Measurements from ENCODE around the gene TAF9. TPM values are rescaled to one million over a fixed set of nuclear protein-coding genes. Genes with fewer than 3 reads are reported as not detected.
"Not testable (repeated sequence)": the region's sequence is repeated elsewhere in the genome, so short reads cannot be mapped to it uniquely, and the experiment has no call there.

TAF9 gene
- total RNA-seq, 1 donor from 2014 or later, result 38.7 TPM

- no peak for DNase-seq
- no peak for ATAC-seq
- intact Hi-C loops (cut with micrococcal nuclease), result no loop called here
Measured at GRCh38 chr5:69343083-69343482, 26.2 kb downstream of the TAF9 start.

GRCh38 chr5:69341520-69342161 is 27.7 kb downstream of the TAF9 start:
- DNase-seq, result no peak
- intact Hi-C loops (cut with micrococcal nuclease), result no loop called here
- ATAC-seq, result no peak

- DNase-seq, result no peak
- intact Hi-C loops (cut with micrococcal nuclease), result no loop called here
Measured at GRCh38 chr5:69335341-69335935, 33.9 kb downstream of the TAF9 start.

GRCh38 chr5:69334793-69335268 is 34.5 kb downstream of the TAF9 start:
- DNase-seq (peak; percentile 94), ATAC-seq (peak; percentile 89)
- intact Hi-C loops (cut with micrococcal nuclease), result loop anchor here (5.0 kb wide), 1 partner anchor 293 kb away; no protein-coding TSS in a partner anchor

More at GRCh38 chr5:69335341-69335935, 33.9 kb downstream of the TAF9 start:
- no peak for ATAC-seq

GRCh38 chr5:69333668-69334315 is 35.5 kb downstream of the TAF9 start:
- peak; percentile 59 for ATAC-seq
- intact Hi-C loops (cut with micrococcal nuclease), result loop anchor here (5.0 kb wide), 1 partner anchor 291 kb away; no protein-coding TSS in a partner anchor
- not testable (repeated sequence) for DNase-seq

GRCh38 chr5:69331528-69332445 is 37.5 kb downstream of the TAF9 start:
- intact Hi-C loops (cut with micrococcal nuclease), result loop anchor here (5.0 kb wide), 1 partner anchor 289 kb away; no protein-coding TSS in a partner anchor
- DNase-seq (no peak), ATAC-seq (no peak)

- intact Hi-C loops (cut with micrococcal nuclease), result loop anchor here (5.0 to 10.0 kb wide), 2 partner anchors 65 to 288 kb away; no protein-coding TSS in a partner anchor
Measured at GRCh38 chr5:69329905-69330489, 39.3 kb downstream of the TAF9 start.

GRCh38 chr5:69326365-69326764 is 43.0 kb downstream of the TAF9 start:
- DNase-seq, result no peak
- intact Hi-C loops (cut with micrococcal nuclease), result loop anchor here (10.0 kb wide), 1 partner anchor 62 kb away; no protein-coding TSS in a partner anchor
- ATAC-seq, result no peak

More at GRCh38 chr5:69329905-69330489, 39.3 kb downstream of the TAF9 start:
- ATAC-seq (no peak), DNase-seq (no peak)

- ATAC-seq, result no peak
- no peak for DNase-seq
- intact Hi-C loops (cut with micrococcal nuclease), result no loop called here
Measured at GRCh38 chr5:69317391-69317790, 51.9 kb downstream of the TAF9 start.

- ATAC-seq (peak; percentile 66), DNase-seq (no peak)
- intact Hi-C loops (cut with micrococcal nuclease), result no loop called here
Measured at GRCh38 chr5:69315972-69316371, 53.3 kb downstream of the TAF9 start.

Other genes starting within 250 kb of the TAF9 start
- gene CCNB1, start 202.4 kb downstream of the TAF9 start, total RNA-seq, result 4.0 TPM
- gene CENPH, start 179.9 kb downstream of the TAF9 start, total RNA-seq, result 3.5 TPM
- gene CDK7, start 134.6 kb downstream of the TAF9 start, total RNA-seq, result 12.9 TPM
- gene CCDC125, start 36.7 kb downstream of the TAF9 start, total RNA-seq, result 2.9 TPM
- 34.8 TPM for gene AK6, start within 50 bp of the TAF9 start, total RNA-seq
- gene RAD17, start 298 bp upstream of the TAF9 start, total RNA-seq, result 18.3 TPM
- gene MARVELD2, start 45.6 kb upstream of the TAF9 start, total RNA-seq, result 1.8 TPM
- 1.6 TPM for gene OCLN, start 123.3 kb upstream of the TAF9 start, total RNA-seq
- 18.0 TPM for gene GTF2H2C, start 190.7 kb upstream of the TAF9 start, total RNA-seq

All from left ventricle myocardium superior (tissue), 1 donor.